Sciatic nerve (tissue), 2 donors: ENCODE measurements around the gene SHC3. TPM values are rescaled to one million over a fixed set of nuclear protein-coding genes. Genes with fewer than 3 reads are reported as not detected.

ENCODE experiments used
- ATAC-seq: fragments of 200-7000 bp; cut with Tn5 transposase; one replicate; pipeline ENCODE4 v1.9.1; 2020; ENCODE audit warnings: mild to moderate bottlenecking, moderate library complexity
- DNase-seq: peaks from one replicate; pipeline ENCODE4 v3.0.0-alpha.2; 2020; ENCODE audit warnings: low spot score
- intact Hi-C: fragments of 100-400 bp; cut with DNase I; formaldehyde crosslinking; loops from one replicate; pipeline ENCODE4 v1.14.2; 2022
- total RNA-seq: library from RNA; stranded (reverse); fragmentation: NEBNext Ultra II Directional; extraction: Animal tissue kit (Norgen Biotek cat#: 25700); gene quantifications from one replicate; pipeline ENCODE4 v1.2.1, GENCODE V29; 2021
- donor health status: DM: no; HTN: no; CAD: no.
- donor health status: DM: no; HTN: no; CAD: no.

SHC3 gene
- total RNA-seq, 1 donor from 2014 or later, result 5.3 TPM

DNA sequence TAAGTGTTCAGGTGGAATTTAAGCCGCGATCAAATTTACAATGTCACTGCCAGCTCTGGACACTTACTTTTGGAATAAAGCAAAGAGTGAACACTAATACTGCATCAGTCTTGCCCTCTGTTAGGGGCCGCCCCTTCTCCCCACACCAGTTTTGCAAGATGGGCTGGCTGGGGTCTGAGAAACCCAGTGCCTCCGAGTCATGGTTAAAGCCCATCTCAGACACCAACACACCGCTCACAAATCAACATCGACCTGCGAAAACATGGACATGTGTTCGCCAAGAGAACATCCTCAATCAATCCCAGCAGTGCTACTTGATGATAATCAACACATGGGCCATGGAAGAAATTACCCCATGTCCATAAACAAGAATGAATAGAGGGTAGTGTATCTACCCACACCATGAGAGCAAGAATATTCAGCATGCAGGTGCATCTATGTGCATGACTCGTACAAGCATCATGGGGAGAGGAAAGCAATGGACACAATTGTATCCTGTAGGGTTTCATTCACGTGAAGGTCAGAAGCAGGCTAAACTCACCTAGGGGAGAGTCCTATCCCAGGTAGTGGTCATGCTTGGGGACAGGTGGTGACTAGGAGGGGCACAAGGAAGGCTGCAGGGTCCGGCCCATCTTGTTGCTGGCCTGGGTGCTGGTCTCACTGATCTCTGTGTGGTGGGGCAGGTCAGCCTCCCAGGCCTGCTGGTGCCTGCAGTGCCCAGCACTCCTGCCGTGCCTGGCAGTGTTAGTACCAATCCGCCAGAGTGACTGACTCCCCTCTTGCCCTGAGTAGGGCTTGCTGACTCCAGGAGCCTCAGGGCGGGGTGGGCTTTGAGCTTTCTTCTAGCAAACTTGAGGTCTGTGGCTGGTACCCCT, 182.3 kb downstream of the SHC3 start:
- intact Hi-C loops, result no loop called here
- ATAC-seq (no peak), DNase-seq (no peak)

- DNase-seq (no peak), ATAC-seq (no peak)
- intact Hi-C loops, result no loop called here
Observed at GRCh38 chr9:88995627-88996026, 183.0 kb downstream of the SHC3 start.

DNA sequence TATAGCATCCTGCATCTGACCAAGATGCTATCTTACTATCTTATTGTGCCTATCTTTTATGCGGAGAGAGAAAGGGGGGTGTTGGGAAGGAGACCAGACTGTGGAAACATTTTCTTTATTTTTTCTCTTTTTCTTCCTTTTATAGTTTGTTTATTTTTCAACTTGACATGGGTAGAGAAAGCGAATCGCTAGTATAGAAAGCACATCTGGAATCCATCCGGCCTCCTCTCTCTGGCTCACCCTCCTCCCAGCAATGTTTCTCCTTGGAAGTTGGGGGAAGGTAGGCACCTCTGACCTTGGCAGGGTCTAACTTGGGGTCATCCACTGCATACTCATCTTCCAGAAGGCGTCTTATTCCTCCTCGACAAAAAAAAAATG, 183.4 kb downstream of the SHC3 start:
- ATAC-seq (no peak), DNase-seq (no peak)
- intact Hi-C loops, result no loop called here

DNA sequence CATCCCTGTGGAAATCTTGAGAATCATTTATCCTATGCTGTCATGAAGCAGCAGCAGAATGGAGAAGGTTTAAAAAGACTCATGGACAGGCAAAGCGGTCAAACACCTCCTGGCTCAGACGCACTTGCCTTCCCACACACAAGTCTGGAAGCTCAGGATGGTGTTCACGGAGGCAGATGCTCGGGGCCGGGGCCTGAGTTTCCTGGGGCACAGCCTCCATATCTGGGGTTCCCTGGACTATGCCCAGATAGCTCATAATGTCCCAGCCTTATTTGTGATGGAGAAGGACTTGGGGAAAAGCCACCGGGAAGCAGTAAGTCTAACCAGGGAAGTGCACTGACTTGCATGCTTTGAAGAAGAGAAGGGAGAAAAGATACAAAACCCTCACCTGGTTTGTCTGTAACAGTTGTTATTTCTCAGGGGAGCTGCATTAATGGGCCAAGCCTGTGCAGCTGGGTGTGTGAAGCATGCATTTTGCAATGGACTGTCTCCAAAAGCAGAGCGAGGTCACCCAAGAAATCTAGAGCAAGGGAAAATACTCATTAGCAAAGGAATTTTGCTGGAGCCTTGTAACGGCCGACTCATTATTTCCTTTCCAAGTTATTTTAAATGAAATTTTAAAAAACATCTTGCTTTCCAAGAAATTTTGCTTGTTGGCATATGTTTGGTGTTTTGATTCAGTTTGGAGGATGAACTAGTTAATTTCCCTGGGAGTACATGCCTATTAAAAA, 184.0 kb downstream of the SHC3 start:
- intact Hi-C loops, result no loop called here
- DNase-seq, result no peak
- no peak for ATAC-seq

- ATAC-seq, result no peak
- DNase-seq, result no peak
- intact Hi-C loops, result no loop called here
Observed at GRCh38 chr9:88993871-88994460, 184.7 kb downstream of the SHC3 start.

GRCh38 chr9:88993327-88993726, 185.3 kb downstream of the SHC3 start:
- intact Hi-C loops, result no loop called here
- DNase-seq (no peak), ATAC-seq (no peak)

DNA sequence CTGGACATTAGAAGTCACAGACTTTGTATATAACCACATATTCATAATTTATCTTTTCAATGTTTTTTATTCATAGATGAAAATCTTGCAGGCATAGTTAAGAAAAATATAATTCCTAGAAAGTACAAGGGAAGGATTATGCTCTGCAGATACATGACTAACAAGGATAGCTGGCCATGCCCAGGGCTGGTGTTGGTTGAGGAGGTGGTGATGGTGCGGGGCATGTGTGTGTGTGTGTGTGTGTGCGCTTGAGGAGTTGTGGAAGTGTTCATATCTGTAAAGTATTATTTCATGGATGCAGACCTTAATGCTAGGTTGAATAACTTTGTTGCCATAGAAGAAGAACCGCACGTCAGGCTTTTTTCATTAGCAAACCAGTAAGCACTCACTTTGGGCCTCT, 186.1 kb downstream of the SHC3 start:
- intact Hi-C loops, result no loop called here
- DNase-seq (no peak), ATAC-seq (no peak)

GRCh38 chr9:88991066-88992034, 187.3 kb downstream of the SHC3 start, which contains the start of gene S1PR3:
S1PR3 (plus strand) TSS chr9:88991468; CDS start chr9:89001201, 9,733 bp downstream.
- ATAC-seq (peak; percentile 75), DNase-seq (peak; percentile 82)
- intact Hi-C loops, result no loop called here

DNA sequence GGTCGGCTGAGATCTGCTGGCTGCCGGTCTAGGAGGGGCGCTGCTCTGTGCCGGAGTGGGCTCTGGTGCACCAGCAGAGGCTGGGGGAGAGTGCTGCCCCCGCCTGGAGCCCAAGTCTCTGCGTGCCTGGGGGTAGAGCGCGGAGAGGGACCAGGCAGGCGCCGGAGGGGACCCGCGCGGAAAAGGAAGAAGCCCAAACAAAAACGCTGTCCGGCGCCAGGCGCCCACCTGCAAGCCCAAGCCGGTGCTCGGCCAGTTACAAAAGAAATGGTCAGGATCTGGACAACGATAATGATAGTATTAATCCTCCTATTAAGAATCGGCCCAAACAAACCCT, 187.9 kb downstream of the SHC3 start:
- ATAC-seq (peak; percentile 35), DNase-seq (no peak)
- intact Hi-C loops, result no loop called here

- DNase-seq (no peak), ATAC-seq (peak; percentile 4)
- intact Hi-C loops, result no loop called here
Observed at GRCh38 chr9:88990041-88990728, 188.4 kb downstream of the SHC3 start.

GRCh38 chr9:88988796-88989641, 189.6 kb downstream of the SHC3 start:
- ATAC-seq (peak; percentile 25), DNase-seq (no peak)
- intact Hi-C loops, result no loop called here

DNA sequence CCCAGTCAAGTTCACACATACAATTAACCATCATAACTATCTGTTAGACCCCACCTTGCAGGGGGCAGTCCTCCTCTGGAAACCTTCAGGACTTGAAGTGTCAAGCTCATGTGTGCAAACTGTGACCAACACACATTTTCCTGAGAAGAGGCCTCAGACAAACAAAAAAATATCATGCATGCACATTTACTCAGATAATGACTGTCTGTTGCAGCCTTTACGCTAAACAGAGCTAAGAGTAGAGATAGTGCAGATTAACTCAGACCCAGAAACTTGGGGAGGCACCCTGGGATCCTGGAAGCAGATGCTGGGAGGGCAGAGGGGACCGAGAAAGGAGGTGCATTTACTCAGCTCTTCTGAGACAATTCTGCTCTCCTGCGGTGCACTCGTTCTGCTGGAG, 191.0 kb downstream of the SHC3 start:
- DNase-seq (no peak), ATAC-seq (no peak)
- intact Hi-C loops, result no loop called here

- ATAC-seq, result no peak
- intact Hi-C loops, result no loop called here
- DNase-seq, result no peak
Observed at GRCh38 chr9:88986776-88987175, 191.8 kb downstream of the SHC3 start.

DNA sequence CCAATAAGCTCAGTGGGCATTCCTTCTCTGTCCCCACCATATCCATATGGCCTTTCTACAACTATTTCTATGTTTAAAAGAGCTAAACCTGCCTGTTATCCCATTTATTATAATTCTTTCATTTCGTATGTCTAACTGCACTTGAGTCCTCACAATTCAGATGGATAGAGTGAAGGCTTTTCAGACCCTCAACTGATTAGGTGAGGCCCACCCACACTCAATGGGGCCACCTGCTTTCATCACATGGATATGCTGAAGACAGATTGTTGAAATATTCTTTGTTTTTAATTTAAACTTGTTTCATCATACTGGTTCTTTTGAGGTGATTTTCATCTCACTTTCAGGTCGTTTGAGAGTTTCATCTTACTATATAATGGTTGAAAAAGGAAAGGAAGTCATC, 193.0 kb downstream of the SHC3 start:
- ATAC-seq (no peak), DNase-seq (no peak)
- intact Hi-C loops, result no loop called here

DNA sequence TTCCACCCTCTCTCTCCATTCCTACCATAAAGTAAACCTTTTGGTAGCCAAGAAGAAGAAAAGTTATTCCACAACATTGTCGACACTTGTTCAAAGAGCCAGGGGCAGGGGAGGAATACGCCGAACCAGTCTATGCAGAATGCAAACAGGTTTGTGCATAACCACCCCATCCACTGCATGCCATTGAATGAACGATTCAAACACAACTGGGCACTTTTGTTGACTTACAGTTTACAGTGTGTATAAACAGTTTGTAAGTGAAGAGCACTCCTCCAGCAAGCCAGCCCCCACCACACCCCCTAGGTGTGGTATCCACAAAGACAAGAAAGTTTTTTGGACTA, 194.1 kb downstream of the SHC3 start:
- no peak for ATAC-seq
- intact Hi-C loops, result no loop called here
- DNase-seq, result no peak

DNA sequence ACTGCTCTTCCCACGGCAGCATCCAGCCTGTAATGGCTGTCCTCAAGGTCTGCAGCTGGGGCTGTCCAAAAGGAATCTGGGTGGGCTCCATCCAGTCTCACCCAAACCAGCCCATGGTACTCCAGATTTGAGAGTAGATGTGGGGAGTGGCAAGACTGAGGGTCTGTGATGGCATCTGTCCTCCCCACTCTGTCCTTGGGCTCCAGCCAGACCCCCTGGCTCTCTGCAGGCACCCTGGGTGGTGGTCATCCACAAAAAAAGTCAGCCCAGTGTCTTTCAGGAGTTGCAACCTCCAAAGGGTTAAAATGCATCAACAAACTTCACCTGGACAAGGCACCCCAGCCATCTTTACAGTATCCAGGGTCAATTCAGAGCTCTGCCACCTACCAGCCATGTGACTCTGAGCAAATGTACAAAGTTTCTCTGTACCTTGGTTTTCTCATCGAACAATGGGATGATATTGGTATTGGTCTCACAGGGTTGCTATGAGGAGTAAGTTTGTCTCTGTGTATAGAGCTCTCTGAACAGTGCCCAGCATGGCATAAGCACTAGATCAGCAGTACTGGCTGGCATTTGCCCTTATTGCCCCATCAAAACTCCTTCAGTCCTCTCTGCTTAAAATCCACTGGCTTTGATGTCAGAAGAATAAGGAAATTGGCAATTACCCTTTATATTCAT, 194.6 kb downstream of the SHC3 start:
- no peak for ATAC-seq
- intact Hi-C loops, result no loop called here
- DNase-seq, result no peak

DNA sequence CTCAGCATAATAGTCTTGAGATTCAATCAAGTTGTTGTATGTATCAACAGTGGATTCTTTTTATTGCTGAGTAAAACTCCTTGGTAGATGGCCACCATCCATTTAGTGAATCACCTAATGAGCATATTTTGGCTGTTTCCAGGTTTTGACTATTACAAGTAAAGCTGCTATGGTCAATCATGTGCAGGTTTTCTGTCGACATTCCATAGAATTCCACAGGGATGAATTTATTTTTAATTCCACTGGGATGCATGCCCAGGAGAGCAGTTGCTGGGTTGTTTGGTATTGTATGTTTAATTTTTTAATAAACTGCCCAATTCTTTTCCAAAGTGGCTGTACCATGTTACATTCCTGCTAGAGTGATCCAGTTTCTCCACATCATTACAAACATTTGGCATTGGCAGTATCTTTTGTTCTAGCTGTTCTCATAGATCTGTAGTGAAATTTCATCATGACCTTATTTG, 197.8 kb downstream of the SHC3 start:
- DNase-seq, result no peak
- intact Hi-C loops, result no loop called here
- peak; percentile 65 for ATAC-seq
